IMR-90 (cell line): ENCODE data around the gene NINJ2.

Source experiments
- POLR2A ChIP-seq: IDR thresholded peaks from 2 replicates; pipeline ENCODE4 v1.6.1; 2012; ENCODE audit warnings: mild to moderate bottlenecking, low read depth, low read length
- SMC3 ChIP-seq: fragments of 150-350 bp; IDR thresholded peaks from 2 replicates; pipeline ENCODE4 v1.6.1; 2016; ENCODE audit warnings: low read depth, mild to moderate bottlenecking, antibody characterized with exemption, low read length, moderate library complexity
- TF ChIP-seq, protein P1 (sequence below): conservative IDR thresholded peaks from 2 replicates; pipeline ENCODE4 v1.5.1; 2012; ENCODE audit warnings: mild to moderate bottlenecking, low read depth, low read length, improper control_type of control experiment

DNA sequence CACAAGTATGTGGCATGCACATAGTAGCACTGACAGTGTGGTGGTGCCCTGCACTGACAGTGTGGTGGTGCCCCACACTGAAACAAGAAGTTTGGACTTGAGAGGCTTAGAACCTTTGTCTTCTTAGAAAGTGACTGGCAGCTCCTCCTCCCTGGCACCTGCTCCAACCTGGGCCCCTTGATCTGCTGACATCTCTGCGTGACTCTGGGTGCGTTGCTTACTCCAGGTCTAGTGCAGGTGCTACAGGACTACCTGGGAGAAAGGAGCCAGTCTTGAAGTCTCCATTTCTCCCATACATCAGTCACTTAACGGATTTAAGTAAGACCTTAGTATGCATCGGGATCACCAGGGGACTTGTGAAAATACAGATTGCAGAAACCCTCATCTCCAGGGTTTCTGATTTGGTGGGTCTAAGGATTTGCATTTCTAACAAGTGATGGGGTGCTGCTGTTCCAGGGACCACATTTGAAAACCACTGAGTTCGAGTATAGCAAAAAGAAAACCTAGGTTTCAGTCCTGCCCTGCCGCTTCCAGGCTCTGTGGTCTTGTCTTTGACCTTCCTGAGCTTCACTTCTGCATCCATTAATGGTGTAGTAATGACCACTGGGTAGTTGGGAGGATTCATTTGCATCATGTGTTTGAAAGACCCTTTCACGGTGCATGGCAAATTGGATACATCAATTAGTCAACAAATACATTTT lies 15.7 kb downstream of the NINJ2 start:
- TF ChIP-seq POLR2A (no peak), SMC3 (no peak)
- TF ChIP-seq, protein P1, sequence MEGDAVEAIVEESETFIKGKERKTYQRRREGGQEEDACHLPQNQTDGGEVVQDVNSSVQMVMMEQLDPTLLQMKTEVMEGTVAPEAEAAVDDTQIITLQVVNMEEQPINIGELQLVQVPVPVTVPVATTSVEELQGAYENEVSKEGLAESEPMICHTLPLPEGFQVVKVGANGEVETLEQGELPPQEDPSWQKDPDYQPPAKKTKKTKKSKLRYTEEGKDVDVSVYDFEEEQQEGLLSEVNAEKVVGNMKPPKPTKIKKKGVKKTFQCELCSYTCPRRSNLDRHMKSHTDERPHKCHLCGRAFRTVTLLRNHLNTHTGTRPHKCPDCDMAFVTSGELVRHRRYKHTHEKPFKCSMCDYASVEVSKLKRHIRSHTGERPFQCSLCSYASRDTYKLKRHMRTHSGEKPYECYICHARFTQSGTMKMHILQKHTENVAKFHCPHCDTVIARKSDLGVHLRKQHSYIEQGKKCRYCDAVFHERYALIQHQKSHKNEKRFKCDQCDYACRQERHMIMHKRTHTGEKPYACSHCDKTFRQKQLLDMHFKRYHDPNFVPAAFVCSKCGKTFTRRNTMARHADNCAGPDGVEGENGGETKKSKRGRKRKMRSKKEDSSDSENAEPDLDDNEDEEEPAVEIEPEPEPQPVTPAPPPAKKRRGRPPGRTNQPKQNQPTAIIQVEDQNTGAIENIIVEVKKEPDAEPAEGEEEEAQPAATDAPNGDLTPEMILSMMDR = no peak
